Measurements from ENCODE around the gene ZNF821.
"Not testable (repeated sequence)": the region's sequence is repeated elsewhere in the genome, so short reads cannot be mapped to it uniquely, and the experiment has no call there.

The ZNF821 gene

GRCh38 chr16:71902656-71903365 is 18.8 kb upstream of the ZNF821 start:
- no peak for DNase-seq (ENCODE audit: low read depth)

- DNase-seq (ENCODE audit: low read depth): no peak
Measured at GRCh38 chr16:71899171-71899570, 15.2 kb upstream of the ZNF821 start.

GRCh38 chr16:71896764-71897368 is 12.9 kb upstream of the ZNF821 start:
- DNase-seq (ENCODE audit: low read depth): no peak

GRCh38 chr16:71895679-71896365 is 11.8 kb upstream of the ZNF821 start:
- DNase-seq (ENCODE audit: low read depth): no peak

- DNase-seq (ENCODE audit: low read depth): peak; percentile 96
Measured at GRCh38 chr16:71894921-71895678, 11.1 kb upstream of the ZNF821 start, which contains the start of gene IST1. TSS of gene IST1 (plus strand) at chr16:71895531. CDS start at chr16:71915641, 20,110 bp downstream.

GRCh38 chr16:71894229-71894920 is 10.4 kb upstream of the ZNF821 start:
- DNase-seq (ENCODE audit: low read depth): no peak

GRCh38 chr16:71893888-71894228 is 9.9 kb upstream of the ZNF821 start:
- DNase-seq (ENCODE audit: low read depth): no peak

GRCh38 chr16:71889147-71889546 is 5.2 kb upstream of the ZNF821 start:
- no peak for DNase-seq (ENCODE audit: low read depth)

- DNase-seq (ENCODE audit: low read depth): no peak
Measured at GRCh38 chr16:71885261-71885650, 1.3 kb upstream of the ZNF821 start.

- DNase-seq (ENCODE audit: low read depth): no peak
Measured at GRCh38 chr16:71883168-71883848, 674 bp downstream of the ZNF821 start.

- DNase-seq (ENCODE audit: low read depth): peak; percentile 53
Measured at GRCh38 chr16:71882505-71883167, 1.3 kb downstream of the ZNF821 start.

- no peak for DNase-seq (ENCODE audit: low read depth)
Measured at GRCh38 chr16:71880176-71880575, 3.8 kb downstream of the ZNF821 start.

- no peak for DNase-seq (ENCODE audit: low read depth)
Measured at GRCh38 chr16:71878911-71879310, 5.1 kb downstream of the ZNF821 start.

- DNase-seq (ENCODE audit: low read depth): no peak
Measured at GRCh38 chr16:71873199-71873598, 10.8 kb downstream of the ZNF821 start.

- DNase-seq (ENCODE audit: low read depth): no peak
Measured at GRCh38 chr16:71870818-71871217, 13.2 kb downstream of the ZNF821 start.

GRCh38 chr16:71869089-71869488 is 14.9 kb downstream of the ZNF821 start:
- DNase-seq (ENCODE audit: low read depth): no peak

- DNase-seq (ENCODE audit: low read depth): no peak
Measured at GRCh38 chr16:71867939-71868338, 16.0 kb downstream of the ZNF821 start.

- DNase-seq (ENCODE audit: low read depth): not testable (repeated sequence)
Measured at GRCh38 chr16:71867175-71867574, 16.8 kb downstream of the ZNF821 start.

- no peak for DNase-seq (ENCODE audit: low read depth)
Measured at GRCh38 chr16:71865173-71865863, 18.7 kb downstream of the ZNF821 start.

- no peak for DNase-seq (ENCODE audit: low read depth)
Measured at GRCh38 chr16:71863995-71864394, 20.0 kb downstream of the ZNF821 start.
